HG03097 (cell line): ENCODE results near the gene MYOCOS.
"Not testable (repeated sequence)": the region's sequence is repeated elsewhere in the genome, so short reads cannot be mapped to it uniquely, and the experiment has no call there.

Source experiments
- ATAC-seq: cut with Tn5 transposase; IDR thresholded peaks from one replicate; pipeline ENCODE4 v1.9.1; 2021; ENCODE audit not compliant: unreplicated experiment, low FRiP score

The MYOCOS gene

GRCh38 chr1:171656206-171656605 is 34.2 kb downstream of the MYOCOS start:
- ATAC-seq, result not testable (repeated sequence)

GRCh38 chr1:171661076-171661650 is 39.1 kb downstream of the MYOCOS start:
- ATAC-seq, result no peak

- ATAC-seq, result no peak
Observed at GRCh38 chr1:171663036-171663853, 41.2 kb downstream of the MYOCOS start.

- ATAC-seq, result no peak
Observed at GRCh38 chr1:171663854-171664575, 42.0 kb downstream of the MYOCOS start.

- ATAC-seq, result no peak
Observed at GRCh38 chr1:171664976-171665375, 42.9 kb downstream of the MYOCOS start.

- no peak for ATAC-seq
Observed at GRCh38 chr1:171666114-171666769, 44.2 kb downstream of the MYOCOS start.

- no peak for ATAC-seq
Observed at GRCh38 chr1:171668372-171668771, 46.3 kb downstream of the MYOCOS start.

GRCh38 chr1:171670739-171671138 is 48.7 kb downstream of the MYOCOS start:
- no peak for ATAC-seq

GRCh38 chr1:171674431-171675405 is 52.7 kb downstream of the MYOCOS start:
- no peak for ATAC-seq
